ENCODE measurements around the gene MAB21L1.

MAB21L1 gene

GRCh38 chr13:35499676-35500075 is 23.2 kb upstream of the MAB21L1 start:
- Histone ChIP-seq H3K4me3 (ENCODE audit: insufficient read depth, low read depth, low read length) (no peak overlapping the region), H3K9me3 (ENCODE audit: control insufficient read depth, low read length) (no peaks in the 10 kb centered on the region), H3K36me3 (ENCODE audit: control insufficient read depth, insufficient read depth, low read length) (no peaks in the 10 kb centered on the region), H3K4me1 (ENCODE audit: control insufficient read depth, insufficient read depth, low read length) (peaks cover 25% of the 10 kb centered on the region), H3K27me3 (ENCODE audit: control insufficient read depth, insufficient read depth, low read length, poor library complexity, severe bottlenecking) (no peaks in the 10 kb centered on the region), H3K27ac (ENCODE audit: insufficient read depth, low read depth, low read length, poor library complexity, severe bottlenecking) (peak overlapping the region; percentile 47)
- 84 to 87% methylated on average over 4 of the region's 4 CpGs for WGBS, 2 experiments

GRCh38 chr13:35499196-35499662 is 22.7 kb upstream of the MAB21L1 start:
- Histone ChIP-seq H3K4me3 (ENCODE audit: insufficient read depth, low read depth, low read length) (no peak overlapping the region), H3K4me1 (ENCODE audit: control insufficient read depth, insufficient read depth, low read length) (peaks cover 25% of the 10 kb centered on the region), H3K36me3 (ENCODE audit: control insufficient read depth, insufficient read depth, low read length) (no peaks in the 10 kb centered on the region), H3K9me3 (ENCODE audit: control insufficient read depth, low read length) (no peaks in the 10 kb centered on the region), H3K27me3 (ENCODE audit: control insufficient read depth, insufficient read depth, low read length, poor library complexity, severe bottlenecking) (no peaks in the 10 kb centered on the region), H3K27ac (ENCODE audit: insufficient read depth, low read depth, low read length, poor library complexity, severe bottlenecking) (no peak overlapping the region)
- WGBS, 2 experiments, result 69 to 86% methylated on average over 2 of the region's 2 CpGs

DNA sequence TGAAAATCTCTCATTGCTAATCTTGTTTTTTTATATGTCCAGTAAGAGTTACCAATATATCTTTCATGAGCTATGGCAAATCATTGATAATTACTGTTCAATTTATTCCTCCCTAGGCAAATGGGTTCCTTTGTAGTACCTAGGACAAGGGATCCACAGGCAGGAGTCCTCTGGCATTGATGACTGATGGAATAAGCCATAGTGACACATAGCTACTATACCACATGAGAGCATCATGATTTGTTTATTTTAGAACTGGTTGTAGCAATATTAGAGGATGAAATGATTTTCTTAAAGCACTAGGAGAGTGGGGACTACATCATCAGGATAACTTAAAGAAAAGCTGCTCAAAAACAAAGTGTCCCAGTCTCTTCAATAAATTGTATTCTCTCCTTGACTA is 21.7 kb upstream of the MAB21L1 start:
- peaks cover 25% of the 10 kb centered on the region for H3K4me1 ChIP-seq (ENCODE audit: control insufficient read depth, insufficient read depth, low read length)
- H3K9me3 ChIP-seq (ENCODE audit: control insufficient read depth, low read length), result no peaks in the 10 kb centered on the region
- no peaks in the 10 kb centered on the region for H3K36me3 ChIP-seq (ENCODE audit: control insufficient read depth, insufficient read depth, low read length)
- no peak overlapping the region for H3K27ac ChIP-seq (ENCODE audit: insufficient read depth, low read depth, low read length, poor library complexity, severe bottlenecking)
- H3K4me3 ChIP-seq (ENCODE audit: insufficient read depth, low read depth, low read length), result no peak overlapping the region
- H3K27me3 ChIP-seq (ENCODE audit: control insufficient read depth, insufficient read depth, low read length, poor library complexity, severe bottlenecking), result no peaks in the 10 kb centered on the region

DNA sequence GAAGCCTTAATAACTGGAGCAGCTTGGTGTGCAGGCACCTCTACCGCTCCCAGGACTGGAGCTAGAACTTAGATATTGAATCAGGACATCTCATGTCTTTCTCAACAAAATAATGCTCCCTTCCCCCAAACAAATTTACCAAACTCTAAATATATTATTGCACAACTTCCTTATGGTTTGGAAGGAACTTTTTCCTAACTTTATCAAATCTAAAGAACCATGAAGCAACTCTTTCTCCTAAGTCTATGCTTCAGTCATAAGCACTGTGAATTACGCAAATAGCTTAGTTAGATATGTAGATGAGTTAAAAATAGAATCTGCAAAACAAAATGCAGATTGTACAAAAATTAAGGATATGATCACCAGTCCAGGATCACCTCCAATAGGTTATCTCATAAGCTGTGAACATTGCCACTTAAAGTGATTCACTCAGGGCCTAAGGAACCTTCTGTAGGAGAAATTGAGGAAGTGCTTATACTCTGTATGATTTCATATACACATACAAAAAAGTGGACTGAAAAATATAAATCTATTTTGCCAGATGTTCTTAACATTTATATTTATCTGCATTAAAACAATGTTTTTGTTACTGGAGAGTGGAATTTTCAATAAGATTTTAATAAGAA is 20.4 kb upstream of the MAB21L1 start:
- peaks cover 25% of the 10 kb centered on the region for H3K4me1 ChIP-seq (ENCODE audit: control insufficient read depth, insufficient read depth, low read length)
- H3K9me3 ChIP-seq (ENCODE audit: control insufficient read depth, low read length), result no peaks in the 10 kb centered on the region
- H3K27ac ChIP-seq (ENCODE audit: insufficient read depth, low read depth, low read length, poor library complexity, severe bottlenecking), result no peak overlapping the region
- H3K27me3 ChIP-seq (ENCODE audit: control insufficient read depth, insufficient read depth, low read length, poor library complexity, severe bottlenecking), result no peaks in the 10 kb centered on the region
- H3K36me3 ChIP-seq (ENCODE audit: control insufficient read depth, insufficient read depth, low read length), result no peaks in the 10 kb centered on the region
- 91 to 95% methylated on average over 1 to 2 of the region's 2 CpGs for WGBS, 2 experiments
- no peak overlapping the region for H3K4me3 ChIP-seq (ENCODE audit: insufficient read depth, low read depth, low read length)

GRCh38 chr13:35496006-35496405 is 19.5 kb upstream of the MAB21L1 start:
- H3K9me3 ChIP-seq (ENCODE audit: control insufficient read depth, low read length), result no peaks in the 10 kb centered on the region
- 100% methylated on average over 1 of the region's 1 CpG for WGBS, 2 experiments
- no peaks in the 10 kb centered on the region for H3K27me3 ChIP-seq (ENCODE audit: control insufficient read depth, insufficient read depth, low read length, poor library complexity, severe bottlenecking)
- H3K27ac ChIP-seq (ENCODE audit: insufficient read depth, low read depth, low read length, poor library complexity, severe bottlenecking), result no peak overlapping the region
- H3K4me1 ChIP-seq (ENCODE audit: control insufficient read depth, insufficient read depth, low read length), result peaks cover 20% of the 10 kb centered on the region
- H3K4me3 ChIP-seq (ENCODE audit: insufficient read depth, low read depth, low read length), result no peak overlapping the region
- H3K36me3 ChIP-seq (ENCODE audit: control insufficient read depth, insufficient read depth, low read length), result no peaks in the 10 kb centered on the region

GRCh38 chr13:35489050-35489449 is 12.6 kb upstream of the MAB21L1 start:
- WGBS, 2 experiments, result 95 to 100% methylated on average over 3 to 4 of the region's 4 CpGs
- no peaks in the 10 kb centered on the region for H3K27me3 ChIP-seq (ENCODE audit: control insufficient read depth, insufficient read depth, low read length, poor library complexity, severe bottlenecking)
- H3K9me3 ChIP-seq (ENCODE audit: control insufficient read depth, low read length), result no peaks in the 10 kb centered on the region
- H3K27ac ChIP-seq (ENCODE audit: insufficient read depth, low read depth, low read length, poor library complexity, severe bottlenecking), result no peak overlapping the region
- H3K4me3 ChIP-seq (ENCODE audit: insufficient read depth, low read depth, low read length), result no peak overlapping the region
- H3K4me1 ChIP-seq (ENCODE audit: control insufficient read depth, insufficient read depth, low read length), result no peaks in the 10 kb centered on the region
- H3K36me3 ChIP-seq (ENCODE audit: control insufficient read depth, insufficient read depth, low read length), result no peaks in the 10 kb centered on the region

DNA sequence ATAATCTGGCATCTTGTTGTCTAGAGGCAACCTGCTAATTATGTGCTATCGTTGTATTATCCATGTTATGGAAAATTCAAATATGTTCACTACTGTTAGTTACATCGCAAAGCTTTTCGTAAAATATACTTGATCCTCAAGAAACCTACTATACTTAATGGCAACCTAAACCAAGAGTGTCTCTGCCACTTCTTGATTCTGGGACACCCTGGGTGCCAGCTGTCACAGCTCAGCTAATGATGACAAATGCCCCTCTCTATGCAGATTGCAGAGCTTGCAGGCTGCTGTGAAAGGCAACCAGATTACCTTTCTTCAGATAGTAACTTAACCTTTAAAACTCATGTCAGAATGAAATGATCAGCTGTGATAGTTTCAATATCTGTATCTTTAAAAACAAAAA is 8.9 kb upstream of the MAB21L1 start:
- no peaks in the 10 kb centered on the region for H3K4me1 ChIP-seq (ENCODE audit: control insufficient read depth, insufficient read depth, low read length)
- no peaks in the 10 kb centered on the region for H3K36me3 ChIP-seq (ENCODE audit: control insufficient read depth, insufficient read depth, low read length)
- H3K4me3 ChIP-seq (ENCODE audit: insufficient read depth, low read depth, low read length), result no peak overlapping the region
- H3K9me3 ChIP-seq (ENCODE audit: control insufficient read depth, low read length), result no peaks in the 10 kb centered on the region
- H3K27ac ChIP-seq (ENCODE audit: insufficient read depth, low read depth, low read length, poor library complexity, severe bottlenecking), result no peak overlapping the region
- WGBS, 2 experiments, result 85 to 98% methylated on average over 2 to 3 of the region's 3 CpGs
- H3K27me3 ChIP-seq (ENCODE audit: control insufficient read depth, insufficient read depth, low read length, poor library complexity, severe bottlenecking), result peaks cover 4% of the 10 kb centered on the region

GRCh38 chr13:35484384-35484783 is 7.9 kb upstream of the MAB21L1 start:
- no peak overlapping the region for H3K27ac ChIP-seq (ENCODE audit: insufficient read depth, low read depth, low read length, poor library complexity, severe bottlenecking)
- no peaks in the 10 kb centered on the region for H3K36me3 ChIP-seq (ENCODE audit: control insufficient read depth, insufficient read depth, low read length)
- no peak overlapping the region for H3K4me3 ChIP-seq (ENCODE audit: insufficient read depth, low read depth, low read length)
- WGBS, 2 experiments, result 90% methylated on average over 2 of the region's 2 CpGs
- peaks cover 15% of the 10 kb centered on the region for H3K27me3 ChIP-seq (ENCODE audit: control insufficient read depth, insufficient read depth, low read length, poor library complexity, severe bottlenecking)
- no peaks in the 10 kb centered on the region for H3K9me3 ChIP-seq (ENCODE audit: control insufficient read depth, low read length)
- H3K4me1 ChIP-seq (ENCODE audit: control insufficient read depth, insufficient read depth, low read length), result no peaks in the 10 kb centered on the region

DNA sequence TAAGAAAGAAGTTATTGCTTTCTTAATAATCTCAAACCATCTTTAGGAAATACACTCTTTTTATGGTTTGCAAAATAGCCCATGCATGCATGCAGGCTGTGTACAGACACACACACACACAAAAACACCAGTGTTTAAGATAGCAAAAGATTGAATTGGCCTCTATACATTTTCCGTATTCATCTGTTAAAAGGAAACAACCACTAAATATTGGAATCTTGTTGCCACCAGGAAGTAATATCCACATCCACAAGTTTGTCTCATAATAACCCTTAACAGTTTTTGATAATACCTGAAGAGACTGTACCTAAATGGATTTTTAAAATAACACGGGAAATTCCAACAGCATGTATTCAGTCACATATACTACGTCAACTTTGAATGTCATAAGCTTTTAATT is 7.3 kb upstream of the MAB21L1 start:
- no peak overlapping the region for H3K27ac ChIP-seq (ENCODE audit: insufficient read depth, low read depth, low read length, poor library complexity, severe bottlenecking)
- 90 to 100% methylated on average over 1 to 3 of the region's 3 CpGs for WGBS, 2 experiments

DNA sequence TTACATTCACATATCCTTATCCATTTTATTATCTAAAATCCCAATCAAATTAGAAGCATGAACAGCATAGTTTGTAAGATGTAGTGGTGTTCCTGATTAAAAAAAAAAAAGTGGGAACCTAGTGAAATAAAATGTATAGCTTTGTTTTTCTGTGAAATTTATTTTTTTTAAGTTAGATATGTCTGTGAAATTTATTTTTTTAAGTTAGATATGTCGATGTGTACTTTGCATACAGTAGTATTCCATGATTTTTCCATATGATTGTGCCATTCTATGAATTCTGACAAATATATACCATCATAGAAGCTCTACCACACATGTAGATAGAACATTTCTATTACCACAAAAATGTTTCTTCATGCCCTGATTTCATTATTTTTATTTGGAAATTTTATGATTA is 6.0 kb upstream of the MAB21L1 start:
- H3K4me3 ChIP-seq (ENCODE audit: insufficient read depth, low read depth, low read length), result no peak overlapping the region
- H3K4me1 ChIP-seq (ENCODE audit: control insufficient read depth, insufficient read depth, low read length), result peaks cover 10% of the 10 kb centered on the region
- H3K9me3 ChIP-seq (ENCODE audit: control insufficient read depth, low read length), result no peaks in the 10 kb centered on the region
- peaks cover 33% of the 10 kb centered on the region for H3K27me3 ChIP-seq (ENCODE audit: control insufficient read depth, insufficient read depth, low read length, poor library complexity, severe bottlenecking)
- no peak overlapping the region for H3K27ac ChIP-seq (ENCODE audit: insufficient read depth, low read depth, low read length, poor library complexity, severe bottlenecking)
- WGBS, 2 experiments, result no CpG with 5 or more reads among the region's 1 CpG
- H3K36me3 ChIP-seq (ENCODE audit: control insufficient read depth, insufficient read depth, low read length), result no peaks in the 10 kb centered on the region

More for the DNA sequence above, 7.3 kb upstream of the MAB21L1 start:
- no peaks in the 10 kb centered on the region for H3K9me3 ChIP-seq (ENCODE audit: control insufficient read depth, low read length)
- no peak overlapping the region for H3K4me3 ChIP-seq (ENCODE audit: insufficient read depth, low read depth, low read length)
- H3K36me3 ChIP-seq (ENCODE audit: control insufficient read depth, insufficient read depth, low read length), result no peaks in the 10 kb centered on the region
- peaks cover 21% of the 10 kb centered on the region for H3K27me3 ChIP-seq (ENCODE audit: control insufficient read depth, insufficient read depth, low read length, poor library complexity, severe bottlenecking)
- no peaks in the 10 kb centered on the region for H3K4me1 ChIP-seq (ENCODE audit: control insufficient read depth, insufficient read depth, low read length)

GRCh38 chr13:35481777-35482176 is 5.3 kb upstream of the MAB21L1 start:
- no peaks in the 10 kb centered on the region for H3K9me3 ChIP-seq (ENCODE audit: control insufficient read depth, low read length)
- H3K27ac ChIP-seq (ENCODE audit: insufficient read depth, low read depth, low read length, poor library complexity, severe bottlenecking), result no peak overlapping the region
- peaks cover 41% of the 10 kb centered on the region for H3K27me3 ChIP-seq (ENCODE audit: control insufficient read depth, insufficient read depth, low read length, poor library complexity, severe bottlenecking)
- 86 to 100% methylated on average over 1 of the region's 2 CpGs for WGBS, 2 experiments
- no peaks in the 10 kb centered on the region for H3K36me3 ChIP-seq (ENCODE audit: control insufficient read depth, insufficient read depth, low read length)
- H3K4me1 ChIP-seq (ENCODE audit: control insufficient read depth, insufficient read depth, low read length), result peaks cover 10% of the 10 kb centered on the region
- no peak overlapping the region for H3K4me3 ChIP-seq (ENCODE audit: insufficient read depth, low read depth, low read length)

Data from ectodermal cell (in vitro differentiated cells).